ENCODE results near the gene PLEKHN1.

The PLEKHN1 gene

DNA sequence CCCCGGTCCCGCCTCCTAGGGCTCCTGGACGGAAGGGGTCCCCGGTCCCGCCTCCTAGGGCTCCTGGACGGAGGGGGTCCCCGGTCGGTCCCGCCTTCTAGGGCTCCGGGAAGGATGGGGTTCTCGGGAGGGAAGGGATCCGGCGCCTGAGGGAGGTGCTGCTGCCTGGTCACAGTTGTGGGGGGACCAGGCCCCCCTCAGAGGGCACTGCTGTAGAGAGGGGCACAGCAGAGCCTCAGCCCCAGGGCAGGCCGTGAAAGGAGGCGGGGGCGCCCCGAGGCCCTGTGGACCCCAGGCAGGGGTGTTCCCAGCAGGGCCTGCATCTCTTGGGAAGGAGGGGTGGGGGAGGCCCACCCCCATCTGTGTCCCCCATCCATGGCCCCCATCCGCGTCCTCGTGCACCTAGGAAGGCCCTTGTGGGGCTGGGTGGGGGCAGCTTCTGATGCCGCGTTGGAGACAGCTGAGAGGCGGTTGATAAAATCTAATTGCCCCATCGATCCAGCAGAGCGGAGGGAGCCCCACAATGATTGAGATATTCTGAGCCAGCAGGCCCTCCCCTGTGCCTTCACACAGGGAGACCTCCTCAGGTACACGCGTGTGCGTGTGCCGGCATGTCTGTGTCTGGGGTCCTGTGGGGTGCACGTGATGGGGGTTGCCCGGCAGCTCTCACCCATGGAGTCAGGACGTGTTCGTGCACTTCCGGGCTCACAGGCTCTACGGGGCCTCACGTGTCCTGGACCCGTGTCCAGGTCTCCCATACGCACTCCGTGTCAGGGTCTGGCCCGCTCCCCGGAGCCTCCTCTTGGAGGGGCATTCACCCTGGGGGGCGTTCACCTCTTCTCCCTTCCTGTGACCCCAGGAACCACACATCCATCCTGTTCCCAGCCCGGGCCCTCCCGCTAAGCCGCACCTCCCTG is 29.7 kb upstream of the PLEKHN1 start:
- Histone ChIP-seq H3K4me3 (ENCODE audit: insufficient read length, low read depth) (no peak overlapping the region), H3K36me3 (ENCODE audit: insufficient read depth, insufficient read length, low read length) (no peaks in the 10 kb centered on the region), H3K4me1 (ENCODE audit: insufficient read depth, insufficient read length) (peaks cover 28% of the 10 kb centered on the region), H3K27me3 (ENCODE audit: insufficient read depth, insufficient read length) (peaks cover 48% of the 10 kb centered on the region), H3K9ac (ENCODE audit: insufficient read length, low read depth) (no peak overlapping the region), H3K9me3 (ENCODE audit: insufficient read depth, low read length) (no peaks in the 10 kb centered on the region)
- no peak for DNase-seq (ENCODE audit: low read depth, low spot score)
- TF ChIP-seq YY1 (IDR thresholded peaks at IDR 0.05; ENCODE audit: insufficient read depth, insufficient read length) (no peak), SUZ12 (IDR thresholded peaks at IDR 0.05; ENCODE audit: extremely low read depth, insufficient read depth, insufficient read length) (no peak), ZNF274 (IDR thresholded peaks at IDR 0.05; ENCODE audit: low read depth, low read length) (no peak)

DNA sequence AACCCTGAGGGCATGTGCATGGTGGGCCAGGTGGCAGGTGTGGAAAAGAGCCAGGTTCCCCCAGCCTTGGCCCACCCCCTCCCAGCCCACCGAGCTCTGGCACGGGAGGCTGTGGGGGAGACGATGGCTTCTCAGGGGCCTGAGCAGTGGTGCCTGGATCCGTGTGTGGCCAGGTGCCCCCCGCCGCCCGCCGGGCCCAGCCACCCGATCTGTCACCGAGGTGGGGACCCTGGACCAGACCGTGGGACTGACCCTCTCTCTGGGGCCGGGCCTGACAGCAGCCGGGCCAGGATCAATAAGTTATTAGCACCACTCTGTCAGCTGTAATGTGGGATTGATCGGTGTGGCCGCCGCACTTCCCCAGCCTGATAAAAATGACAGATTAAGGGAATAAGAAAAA is 28.8 kb upstream of the PLEKHN1 start:
- H3K9ac ChIP-seq (ENCODE audit: insufficient read length, low read depth) = no peak overlapping the region
- H3K4me3 ChIP-seq (ENCODE audit: insufficient read length, low read depth) = no peak overlapping the region
- H3K9me3 ChIP-seq (ENCODE audit: insufficient read depth, low read length) = no peaks in the 10 kb centered on the region
- TF ChIP-seq ZNF274 (IDR thresholded peaks at IDR 0.05; ENCODE audit: low read depth, low read length) = no peak
- no peak for TF ChIP-seq YY1 (IDR thresholded peaks at IDR 0.05; ENCODE audit: insufficient read depth, insufficient read length)
- TF ChIP-seq SUZ12 (IDR thresholded peaks at IDR 0.05; ENCODE audit: extremely low read depth, insufficient read depth, insufficient read length) = no peak
- no peaks in the 10 kb centered on the region for H3K36me3 ChIP-seq (ENCODE audit: insufficient read depth, insufficient read length, low read length)
- DNase-seq (ENCODE audit: low read depth, low spot score) = no peak
- peaks cover 28% of the 10 kb centered on the region for H3K4me1 ChIP-seq (ENCODE audit: insufficient read depth, insufficient read length)
- H3K27me3 ChIP-seq (ENCODE audit: insufficient read depth, insufficient read length) = peaks cover 46% of the 10 kb centered on the region

GRCh38 chr1:938088-938683 is 28.1 kb upstream of the PLEKHN1 start:
- no peak for DNase-seq (ENCODE audit: low read depth, low spot score)
- Histone ChIP-seq H3K27me3 (ENCODE audit: insufficient read depth, insufficient read length) (peaks cover 40% of the 10 kb centered on the region), H3K4me1 (ENCODE audit: insufficient read depth, insufficient read length) (peaks cover 31% of the 10 kb centered on the region), H3K9me3 (ENCODE audit: insufficient read depth, low read length) (no peaks in the 10 kb centered on the region), H3K4me3 (ENCODE audit: insufficient read length, low read depth) (no peak overlapping the region), H3K36me3 (ENCODE audit: insufficient read depth, insufficient read length, low read length) (no peaks in the 10 kb centered on the region), H3K9ac (ENCODE audit: insufficient read length, low read depth) (no peak overlapping the region)
- TF ChIP-seq YY1 (IDR thresholded peaks at IDR 0.05; ENCODE audit: insufficient read depth, insufficient read length) (no peak), ZNF274 (IDR thresholded peaks at IDR 0.05; ENCODE audit: low read depth, low read length) (no peak), SUZ12 (IDR thresholded peaks at IDR 0.05; ENCODE audit: extremely low read depth, insufficient read depth, insufficient read length) (no peak)

GRCh38 chr1:938711-939489 is 27.4 kb upstream of the PLEKHN1 start:
- H3K27me3 ChIP-seq (ENCODE audit: insufficient read depth, insufficient read length) = peaks cover 37% of the 10 kb centered on the region
- peaks cover 4% of the 10 kb centered on the region for H3K36me3 ChIP-seq (ENCODE audit: insufficient read depth, insufficient read length, low read length)
- no peaks in the 10 kb centered on the region for H3K9me3 ChIP-seq (ENCODE audit: insufficient read depth, low read length)
- no peak overlapping the region for H3K9ac ChIP-seq (ENCODE audit: insufficient read length, low read depth)
- peaks cover 33% of the 10 kb centered on the region for H3K4me1 ChIP-seq (ENCODE audit: insufficient read depth, insufficient read length)
- no peak for DNase-seq (ENCODE audit: low read depth, low spot score)
- H3K4me3 ChIP-seq (ENCODE audit: insufficient read length, low read depth) = no peak overlapping the region
- no peak for TF ChIP-seq ZNF274 (IDR thresholded peaks at IDR 0.05; ENCODE audit: low read depth, low read length)
- TF ChIP-seq YY1 (IDR thresholded peaks at IDR 0.05; ENCODE audit: insufficient read depth, insufficient read length) = no peak
- no peak for TF ChIP-seq SUZ12 (IDR thresholded peaks at IDR 0.05; ENCODE audit: extremely low read depth, insufficient read depth, insufficient read length)

GRCh38 chr1:939511-940106 is 26.7 kb upstream of the PLEKHN1 start:
- no peak for DNase-seq (ENCODE audit: low read depth, low spot score)
- Histone ChIP-seq H3K9ac (ENCODE audit: insufficient read length, low read depth) (no peak overlapping the region), H3K4me1 (ENCODE audit: insufficient read depth, insufficient read length) (peaks cover 34% of the 10 kb centered on the region)

GRCh38 chr1:940107-941014 is 25.9 kb upstream of the PLEKHN1 start:
- DNase-seq (ENCODE audit: low read depth, low spot score) = no peak
- H3K36me3 ChIP-seq (ENCODE audit: insufficient read depth, insufficient read length, low read length) = peaks cover 12% of the 10 kb centered on the region
- TF ChIP-seq YY1 (IDR thresholded peaks at IDR 0.05; ENCODE audit: insufficient read depth, insufficient read length) (no peak), ZNF274 (IDR thresholded peaks at IDR 0.05; ENCODE audit: low read depth, low read length) (no peak), SUZ12 (IDR thresholded peaks at IDR 0.05; ENCODE audit: extremely low read depth, insufficient read depth, insufficient read length) (peak; percentile 53)
- H3K4me1 ChIP-seq (ENCODE audit: insufficient read depth, insufficient read length) = peaks cover 28% of the 10 kb centered on the region
- H3K9ac ChIP-seq (ENCODE audit: insufficient read length, low read depth) = peak overlapping the region; percentile 85
- peak overlapping the region; percentile 42 for H3K4me3 ChIP-seq (ENCODE audit: insufficient read length, low read depth)
- H3K27me3 ChIP-seq (ENCODE audit: insufficient read depth, insufficient read length) = peaks cover 31% of the 10 kb centered on the region
- H3K9me3 ChIP-seq (ENCODE audit: insufficient read depth, low read length) = no peaks in the 10 kb centered on the region

More at GRCh38 chr1:939511-940106, 26.7 kb upstream of the PLEKHN1 start:
- Histone ChIP-seq H3K9me3 (ENCODE audit: insufficient read depth, low read length) (no peaks in the 10 kb centered on the region), H3K4me3 (ENCODE audit: insufficient read length, low read depth) (no peak overlapping the region), H3K27me3 (ENCODE audit: insufficient read depth, insufficient read length) (peaks cover 37% of the 10 kb centered on the region), H3K36me3 (ENCODE audit: insufficient read depth, insufficient read length, low read length) (peaks cover 7% of the 10 kb centered on the region)
- TF ChIP-seq ZNF274 (IDR thresholded peaks at IDR 0.05; ENCODE audit: low read depth, low read length) = no peak
- no peak for TF ChIP-seq SUZ12 (IDR thresholded peaks at IDR 0.05; ENCODE audit: extremely low read depth, insufficient read depth, insufficient read length)
- TF ChIP-seq YY1 (IDR thresholded peaks at IDR 0.05; ENCODE audit: insufficient read depth, insufficient read length) = no peak

Measured in NT2/D1 (cell line).